ENCODE results near the gene VTI1A.
"Not testable (repeated sequence)": the region's sequence is repeated elsewhere in the genome, so short reads cannot be mapped to it uniquely, and the experiment has no call there.

Gene VTI1A

GRCh38 chr10:112716076-112716475 is 269.1 kb downstream of the VTI1A start:
- Mint-ChIP-seq H3K9me3 (ENCODE audit: low read depth) (no peaks in the 10 kb centered on the region), H3K27ac (no peak overlapping the region), H3K36me3 (peaks cover 8% of the 10 kb centered on the region), H3K4me3 (no peak overlapping the region), H3K4me1 (ENCODE audit: low read depth) (no peaks in the 10 kb centered on the region), H3K27me3 (no peaks in the 10 kb centered on the region)

- H3K4me3 Mint-ChIP-seq: no peak overlapping the region
- H3K36me3 Mint-ChIP-seq: peaks cover 7% of the 10 kb centered on the region
- H3K4me1 Mint-ChIP-seq (ENCODE audit: low read depth): no peaks in the 10 kb centered on the region
- H3K9me3 Mint-ChIP-seq (ENCODE audit: low read depth): no peaks in the 10 kb centered on the region
- no peaks in the 10 kb centered on the region for H3K27me3 Mint-ChIP-seq
- peak overlapping the region; percentile 54 for H3K27ac Mint-ChIP-seq
Measured at GRCh38 chr10:112716924-112717413, 270.0 kb downstream of the VTI1A start.

GRCh38 chr10:112720178-112720577 is 273.2 kb downstream of the VTI1A start:
- no peaks in the 10 kb centered on the region for H3K4me1 Mint-ChIP-seq (ENCODE audit: low read depth)
- H3K27me3 Mint-ChIP-seq: no peaks in the 10 kb centered on the region
- no peak overlapping the region for H3K27ac Mint-ChIP-seq
- H3K4me3 Mint-ChIP-seq: no peak overlapping the region
- H3K9me3 Mint-ChIP-seq (ENCODE audit: low read depth): no peaks in the 10 kb centered on the region
- H3K36me3 Mint-ChIP-seq: peaks cover 7% of the 10 kb centered on the region

GRCh38 chr10:112721080-112721698 is 274.2 kb downstream of the VTI1A start:
- Mint-ChIP-seq H3K27ac (no peak overlapping the region), H3K4me1 (ENCODE audit: low read depth) (no peaks in the 10 kb centered on the region), H3K36me3 (peaks cover 7% of the 10 kb centered on the region), H3K9me3 (ENCODE audit: low read depth) (no peaks in the 10 kb centered on the region), H3K4me3 (no peak overlapping the region), H3K27me3 (no peaks in the 10 kb centered on the region)

- Mint-ChIP-seq H3K36me3 (peaks cover 7% of the 10 kb centered on the region), H3K27ac (no peak overlapping the region), H3K4me3 (no peak overlapping the region), H3K27me3 (no peaks in the 10 kb centered on the region), H3K9me3 (ENCODE audit: low read depth) (no peaks in the 10 kb centered on the region), H3K4me1 (ENCODE audit: low read depth) (no peaks in the 10 kb centered on the region)
Measured at GRCh38 chr10:112722758-112723157, 275.7 kb downstream of the VTI1A start.

- H3K27ac Mint-ChIP-seq: no peak overlapping the region
- H3K9me3 Mint-ChIP-seq (ENCODE audit: low read depth): no peaks in the 10 kb centered on the region
- no peak overlapping the region for H3K4me3 Mint-ChIP-seq
- H3K4me1 Mint-ChIP-seq (ENCODE audit: low read depth): no peaks in the 10 kb centered on the region
- no peaks in the 10 kb centered on the region for H3K27me3 Mint-ChIP-seq
- peaks cover 7% of the 10 kb centered on the region for H3K36me3 Mint-ChIP-seq
Measured at GRCh38 chr10:112723876-112724275, 276.9 kb downstream of the VTI1A start.

GRCh38 chr10:112724404-112724991 is 277.5 kb downstream of the VTI1A start:
- Mint-ChIP-seq H3K36me3 (peaks cover 9% of the 10 kb centered on the region), H3K4me3 (no peak overlapping the region), H3K27ac (no peak overlapping the region), H3K27me3 (no peaks in the 10 kb centered on the region), H3K4me1 (ENCODE audit: low read depth) (no peaks in the 10 kb centered on the region), H3K9me3 (ENCODE audit: low read depth) (no peaks in the 10 kb centered on the region)

- no peak overlapping the region for H3K4me3 Mint-ChIP-seq
- H3K36me3 Mint-ChIP-seq: peaks cover 8% of the 10 kb centered on the region
- no peaks in the 10 kb centered on the region for H3K27me3 Mint-ChIP-seq
- H3K27ac Mint-ChIP-seq: no peak overlapping the region
- no peaks in the 10 kb centered on the region for H3K9me3 Mint-ChIP-seq (ENCODE audit: low read depth)
- H3K4me1 Mint-ChIP-seq (ENCODE audit: low read depth): no peaks in the 10 kb centered on the region
Measured at GRCh38 chr10:112728118-112728883, 281.3 kb downstream of the VTI1A start.

- no peaks in the 10 kb centered on the region for H3K4me1 Mint-ChIP-seq (ENCODE audit: low read depth)
- H3K27me3 Mint-ChIP-seq: no peaks in the 10 kb centered on the region
- H3K4me3 Mint-ChIP-seq: no peak overlapping the region
- no peak overlapping the region for H3K27ac Mint-ChIP-seq
- no peaks in the 10 kb centered on the region for H3K9me3 Mint-ChIP-seq (ENCODE audit: low read depth)
- H3K36me3 Mint-ChIP-seq: peaks cover 8% of the 10 kb centered on the region
Measured at GRCh38 chr10:112728997-112729396, 282.0 kb downstream of the VTI1A start.

GRCh38 chr10:112731450-112731849 is 284.4 kb downstream of the VTI1A start:
- not testable (repeated sequence) for H3K4me3 Mint-ChIP-seq; H3K9me3 Mint-ChIP-seq (ENCODE audit: low read depth)

GRCh38 chr10:112732277-112732921 is 285.4 kb downstream of the VTI1A start:
- Mint-ChIP-seq H3K27me3 (no peaks in the 10 kb centered on the region), H3K9me3 (ENCODE audit: low read depth) (no peaks in the 10 kb centered on the region), H3K27ac (no peak overlapping the region), H3K4me1 (ENCODE audit: low read depth) (no peaks in the 10 kb centered on the region), H3K4me3 (no peak overlapping the region), H3K36me3 (peaks cover 10% of the 10 kb centered on the region)

More at GRCh38 chr10:112731450-112731849, 284.4 kb downstream of the VTI1A start:
- H3K27me3 Mint-ChIP-seq; H3K4me1 Mint-ChIP-seq (ENCODE audit: low read depth); H3K36me3 Mint-ChIP-seq; H3K27ac Mint-ChIP-seq: not testable (repeated sequence)

GRCh38 chr10:112735041-112735695 is 288.2 kb downstream of the VTI1A start:
- H3K4me1 Mint-ChIP-seq (ENCODE audit: low read depth): no peaks in the 10 kb centered on the region
- no peaks in the 10 kb centered on the region for H3K9me3 Mint-ChIP-seq (ENCODE audit: low read depth)
- H3K36me3 Mint-ChIP-seq: peaks cover 20% of the 10 kb centered on the region
- H3K27me3 Mint-ChIP-seq: no peaks in the 10 kb centered on the region
- H3K27ac Mint-ChIP-seq: no peak overlapping the region
- no peak overlapping the region for H3K4me3 Mint-ChIP-seq

GRCh38 chr10:112738606-112739591 is 291.9 kb downstream of the VTI1A start:
- H3K36me3 Mint-ChIP-seq: peaks cover 24% of the 10 kb centered on the region
- no peak overlapping the region for H3K27ac Mint-ChIP-seq
- no peaks in the 10 kb centered on the region for H3K9me3 Mint-ChIP-seq (ENCODE audit: low read depth)
- no peaks in the 10 kb centered on the region for H3K4me1 Mint-ChIP-seq (ENCODE audit: low read depth)
- no peak overlapping the region for H3K4me3 Mint-ChIP-seq
- no peaks in the 10 kb centered on the region for H3K27me3 Mint-ChIP-seq

Measured in activated naive CD8-positive, alpha-beta T cell (primary cell).